ACHN (cell line): ENCODE results near the gene PLA2G4D.
"Not testable (repeated sequence)": the region's sequence is repeated elsewhere in the genome, so short reads cannot be mapped to it uniquely, and the experiment has no call there.

Experiments
- DNase-seq: peaks from one replicate; pipeline ENCODE4 v3.0.0-alpha.2; 2015
- in situ Hi-C: cut with HindIII; loops from 2 replicates; pipeline ENCODE4 v1.10.0; 2017; ENCODE audit warnings: low sequenced_read_pairs, low pct_ligation_motif_present, low pct_unique_long_range_greater_than_20kb

The PLA2G4D gene

GRCh38 chr15:42100021-42100800 lies 5.8 kb upstream of the PLA2G4D start:
- DNase-seq = no peak
- in situ Hi-C loops = no loop called here

- in situ Hi-C loops = no loop called here
- DNase-seq = no peak
Measured at GRCh38 chr15:42097018-42097417, 2.7 kb upstream of the PLA2G4D start.

DNA sequence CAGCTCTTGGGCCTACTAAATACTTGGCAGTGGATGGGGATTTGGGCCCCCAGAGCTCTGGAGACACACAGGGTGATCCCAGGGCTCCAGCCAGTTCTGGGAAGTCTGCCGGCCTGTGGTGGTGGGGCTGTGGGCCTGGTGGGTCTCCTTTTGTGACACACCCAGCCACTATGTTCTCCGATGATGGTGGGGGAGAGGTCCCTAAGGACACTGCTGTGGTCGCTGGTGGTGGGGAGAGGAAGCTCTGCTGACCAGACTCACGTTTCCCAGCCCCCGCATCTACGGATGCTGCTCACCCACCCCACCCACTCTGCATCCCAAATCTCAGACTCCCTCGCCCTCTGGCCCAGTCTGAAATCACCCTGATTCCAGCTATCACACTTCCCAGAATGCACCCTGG lies 396 bp downstream of the PLA2G4D start:
- in situ Hi-C loops = no loop called here

DNA sequence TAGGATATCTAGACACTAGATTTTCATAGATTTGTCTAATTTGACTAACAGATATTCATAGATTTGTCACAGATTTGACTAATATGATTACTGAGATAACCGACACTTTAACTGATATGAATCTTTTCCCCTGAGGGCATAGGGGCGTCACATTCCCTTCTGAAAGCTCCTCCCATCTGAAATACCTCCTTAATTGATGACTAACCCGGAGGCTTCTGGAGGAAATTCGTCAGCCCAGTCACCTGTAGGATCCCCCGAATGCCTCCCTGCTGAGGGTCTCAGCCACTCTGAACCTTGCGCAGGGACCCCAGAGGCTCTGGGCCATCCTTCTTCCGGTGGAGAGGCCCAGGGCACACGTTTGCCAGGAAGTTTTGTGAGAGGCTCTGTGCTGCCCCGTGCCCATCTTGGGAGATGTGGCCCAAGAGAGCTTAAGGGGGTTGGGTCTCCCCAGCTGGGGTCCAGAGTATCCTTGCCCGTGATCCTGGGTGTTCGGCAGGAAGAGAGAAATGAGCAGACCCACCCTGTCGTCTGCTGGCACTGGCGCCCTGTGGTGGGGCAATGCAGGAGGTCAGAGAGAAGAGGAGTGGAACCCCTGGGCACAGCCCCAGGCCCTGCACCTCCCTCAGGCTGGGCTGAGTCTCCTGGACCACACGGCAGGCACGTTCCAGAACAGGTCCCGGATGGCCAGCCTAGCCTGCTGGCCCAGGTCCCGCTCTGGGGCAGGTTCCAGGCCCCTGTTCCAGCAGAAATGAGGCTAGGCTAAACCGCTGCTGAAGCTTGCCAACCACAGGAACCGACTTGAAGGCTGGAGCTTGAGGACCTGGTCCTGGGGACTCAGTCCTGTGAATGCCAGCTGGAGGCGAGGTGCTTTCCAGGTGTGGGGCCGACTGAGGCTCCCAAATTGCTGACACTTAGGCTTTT lies 1.7 kb downstream of the PLA2G4D start:
- no peak for DNase-seq
- in situ Hi-C loops = no loop called here

More for the DNA sequence above, 396 bp downstream of the PLA2G4D start:
- no peak for DNase-seq

- DNase-seq, in situ Hi-C loops: not testable (repeated sequence)
Measured at GRCh38 chr15:42091753-42092397, 2.5 kb downstream of the PLA2G4D start.

GRCh38 chr15:42090781-42091180 lies 3.6 kb downstream of the PLA2G4D start:
- DNase-seq = no peak
- in situ Hi-C loops = no loop called here

- no peak for DNase-seq
- in situ Hi-C loops = no loop called here
Measured at GRCh38 chr15:42090370-42090769, 4.0 kb downstream of the PLA2G4D start.

DNA sequence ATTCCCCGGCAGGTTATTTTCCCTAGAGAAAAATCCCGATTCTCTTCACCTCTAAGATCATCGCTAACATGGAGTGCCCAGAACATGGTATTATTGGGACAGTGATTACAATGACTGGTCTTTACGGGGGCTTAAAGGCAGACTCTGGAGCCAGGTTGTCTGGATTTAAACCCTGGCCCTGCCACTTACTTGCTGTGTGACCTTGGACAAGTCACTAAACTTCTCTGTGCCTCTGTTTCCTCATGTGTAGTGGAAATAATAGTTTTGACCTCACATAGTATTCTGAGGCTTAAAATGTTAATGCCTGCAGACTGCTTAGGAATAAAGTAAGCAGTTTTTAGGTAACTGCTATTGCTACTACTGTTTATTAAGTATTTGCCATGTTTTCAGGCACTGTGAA lies 4.4 kb downstream of the PLA2G4D start:
- in situ Hi-C loops = no loop called here

GRCh38 chr15:42088801-42089640 lies 5.3 kb downstream of the PLA2G4D start:
- DNase-seq = no peak
- in situ Hi-C loops = no loop called here

More for the DNA sequence above, 4.4 kb downstream of the PLA2G4D start:
- DNase-seq = no peak

- no peak for DNase-seq
- in situ Hi-C loops = no loop called here
Measured at GRCh38 chr15:42087926-42088800, 6.2 kb downstream of the PLA2G4D start.

DNA sequence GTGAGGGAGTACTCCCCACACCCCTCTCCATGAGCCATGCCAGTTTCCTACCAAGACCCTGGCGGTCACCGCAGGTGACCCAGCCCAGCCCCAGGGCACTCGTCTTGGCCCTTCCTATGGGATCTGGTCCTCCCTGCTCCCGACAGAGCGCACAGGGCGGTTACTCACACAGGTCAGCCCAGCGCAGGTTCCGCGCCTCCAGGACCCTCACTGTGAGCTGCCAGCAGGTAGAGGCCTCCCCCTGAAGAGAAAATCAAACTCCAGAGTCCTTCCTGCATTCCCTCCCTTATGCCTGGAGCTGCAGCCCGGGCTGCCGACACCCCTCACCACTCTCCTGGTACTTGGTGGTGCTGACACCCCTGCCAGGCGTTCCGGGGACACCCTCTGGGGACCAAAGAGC lies 6.9 kb downstream of the PLA2G4D start:
- in situ Hi-C loops = no loop called here
- no peak for DNase-seq

DNA sequence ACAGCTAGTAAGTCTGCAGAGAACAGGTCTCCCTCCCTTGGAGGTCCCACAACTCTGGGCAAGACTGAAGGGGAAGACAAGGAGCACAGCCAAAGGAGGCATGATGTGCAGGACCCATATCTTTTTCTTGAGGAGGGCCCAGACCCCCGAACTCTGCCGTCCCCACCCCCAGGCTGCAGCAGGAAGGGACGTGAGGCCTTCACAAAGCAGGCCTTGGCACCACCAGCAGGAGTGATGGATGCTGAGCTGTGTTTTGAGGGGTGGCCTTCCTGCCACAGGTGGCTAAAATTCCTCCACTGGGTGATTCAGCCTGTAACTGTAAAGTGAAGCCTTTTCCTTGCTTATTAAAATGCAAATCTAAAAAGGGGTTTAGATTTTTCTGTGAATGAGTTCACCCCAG lies 8.6 kb downstream of the PLA2G4D start:
- in situ Hi-C loops = no loop called here
- no peak for DNase-seq

DNA sequence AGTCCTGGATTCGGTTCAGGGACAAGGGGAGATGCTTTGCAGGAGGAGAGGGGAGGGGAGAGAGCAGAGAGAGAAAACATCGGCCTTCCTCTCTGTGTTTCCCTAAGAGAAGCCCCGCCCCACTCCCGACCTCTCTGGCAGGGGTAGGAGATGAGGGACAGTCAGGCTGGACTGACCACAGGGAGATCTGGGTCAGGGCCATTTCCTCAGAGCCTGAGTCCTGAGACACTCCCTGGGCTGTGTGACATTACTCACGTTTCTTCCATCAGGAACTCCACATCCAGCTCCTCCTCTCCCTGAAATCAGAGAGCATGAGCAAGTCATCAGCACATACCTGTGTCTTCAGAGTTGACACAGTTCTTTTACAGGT lies 9.1 kb downstream of the PLA2G4D start:
- DNase-seq = no peak
- in situ Hi-C loops = no loop called here

DNA sequence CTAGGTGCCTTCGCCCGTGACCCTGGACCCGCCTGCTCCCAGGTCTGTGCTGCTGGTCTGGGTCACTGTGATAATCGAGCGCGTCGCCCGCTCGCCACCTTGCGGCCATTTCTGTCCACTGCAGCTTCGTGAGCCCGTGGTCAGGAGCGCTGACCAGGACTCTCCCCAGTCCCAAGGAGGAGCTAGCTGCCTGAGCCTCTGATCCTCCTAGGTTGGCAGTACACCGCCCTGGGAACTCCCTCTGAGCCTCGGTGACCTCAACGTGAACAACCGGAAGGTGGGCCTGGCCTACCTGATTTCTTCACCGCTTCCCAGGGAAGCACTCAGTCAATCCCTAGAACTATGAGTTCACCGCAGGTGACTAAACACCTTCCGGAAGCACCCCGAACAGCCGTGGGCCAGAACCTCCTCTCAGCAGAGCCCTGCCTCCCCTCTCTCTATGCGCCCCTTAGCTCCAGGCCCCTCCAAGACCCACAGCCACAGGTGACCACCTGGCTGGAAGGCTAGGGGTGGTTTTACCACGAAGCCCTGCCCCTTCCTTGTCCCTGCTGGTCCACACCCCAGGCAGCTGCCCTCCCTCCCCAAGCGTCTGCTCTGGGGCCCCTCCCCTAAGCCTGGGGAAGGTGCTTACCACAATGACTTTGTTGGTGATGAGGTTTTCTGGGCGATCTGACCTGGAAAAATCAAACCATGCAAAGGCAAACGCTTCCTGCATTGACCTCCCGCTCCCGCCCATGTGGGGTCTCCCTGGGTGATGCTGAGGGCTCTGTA lies 9.7 kb downstream of the PLA2G4D start:
- DNase-seq = peak; percentile 45

DNA sequence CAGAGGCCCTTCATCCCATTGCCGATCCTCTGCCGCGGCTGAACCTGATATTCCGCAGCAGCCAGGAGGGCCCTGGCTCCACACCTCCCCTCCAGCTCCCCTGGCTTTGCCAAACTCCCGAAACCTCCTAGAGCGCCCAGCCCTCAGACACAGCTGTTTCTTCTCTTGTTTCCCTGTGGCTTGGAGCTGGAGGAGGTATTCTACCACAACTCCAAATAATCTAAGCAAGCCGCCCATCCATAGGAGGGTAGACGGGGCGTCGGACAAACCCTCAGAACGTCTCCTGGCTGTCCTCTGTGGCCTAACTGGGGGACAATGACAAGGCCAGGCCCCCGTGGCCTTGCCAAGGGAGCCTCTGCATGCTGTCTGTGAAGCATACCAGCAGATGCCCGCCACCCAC lies 10.4 kb downstream of the PLA2G4D start:
- no peak for DNase-seq
- in situ Hi-C loops = no loop called here

More for the DNA sequence above, 9.7 kb downstream of the PLA2G4D start:
- in situ Hi-C loops = no loop called here

DNA sequence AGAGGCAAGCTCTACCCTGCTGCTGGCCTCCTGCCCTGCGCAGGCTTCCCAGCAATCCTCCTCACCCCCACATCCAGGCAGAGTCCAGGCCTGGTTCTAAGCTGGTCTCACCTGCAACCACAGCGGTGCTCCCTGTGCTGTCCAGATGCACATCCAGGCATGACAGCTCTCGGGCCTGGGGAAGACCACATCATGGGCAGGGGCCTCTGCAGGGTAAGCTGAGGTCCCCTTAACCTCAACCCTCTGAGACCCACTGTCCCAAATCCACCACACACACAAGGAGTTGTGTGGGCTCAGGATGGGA lies 10.8 kb downstream of the PLA2G4D start:
- no peak for DNase-seq
- in situ Hi-C loops = no loop called here
